ENCODE results near the gene SLC5A6.

GRCh38 chr2:27258051-27258450 is 46.0 kb upstream of the SLC5A6 start:
- TF ChIP-seq ZNF274 (IDR thresholded peaks at IDR 0.05; ENCODE audit: low read depth, low read length) (no peak), YY1 (IDR thresholded peaks at IDR 0.05; ENCODE audit: insufficient read depth, insufficient read length) (no peak), SUZ12 (IDR thresholded peaks at IDR 0.05; ENCODE audit: extremely low read depth, insufficient read depth, insufficient read length) (no peak)

Measured in NT2/D1 (cell line).